ENCODE measurements around the gene LEAP2.

The LEAP2 gene

DNA sequence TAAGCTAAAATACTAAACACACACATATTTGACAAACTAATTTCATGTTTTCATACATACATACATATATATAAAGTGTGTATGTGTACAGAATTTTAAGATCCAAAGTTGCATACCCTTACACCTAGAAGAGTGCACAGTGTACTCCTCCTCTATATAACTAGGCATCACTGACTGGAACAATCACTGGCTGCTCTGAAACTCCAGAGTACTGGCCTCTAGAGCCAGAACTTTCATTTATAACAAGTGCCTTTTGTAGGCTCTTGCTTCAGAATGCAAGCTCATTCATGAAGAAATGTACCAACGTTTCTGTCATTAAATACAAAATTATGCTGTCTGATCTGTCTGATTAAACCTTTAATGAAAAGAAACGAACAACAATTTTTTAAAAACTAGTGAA is 4.0 kb downstream of the LEAP2 start:
- Histone ChIP-seq H3K14ac (ENCODE audit: low read length in 2 of 2) (no peak overlapping the region), H3K9ac (ENCODE audit: low read length) (no peak overlapping the region), H3K23ac (ENCODE audit: low read length in 2 of 2) (no peak overlapping the region), H3K4me1 (ENCODE audit: control insufficient read depth, insufficient read depth, low read depth, low read length) (peaks cover 9% of the 10 kb centered on the region), H2BK5ac (ENCODE audit: low read depth, low read length, poor library complexity, severe bottlenecking) (no peak overlapping the region), H3K27me3 (ENCODE audit: control insufficient read depth in 1 of 2, insufficient read depth in 1 of 2, low read length in 2 of 2) (no peaks in the 10 kb centered on the region), H3K4ac (ENCODE audit: low read depth in 1 of 2, low read length in 2 of 2) (no peak overlapping the region), H3K4me2 (ENCODE audit: low read length, poor library complexity, severe bottlenecking) (no peak overlapping the region), H3K18ac (ENCODE audit: low read depth in 1 of 2, low read length in 2 of 2) (no peak overlapping the region), H2BK15ac (ENCODE audit: low read depth, poor library complexity, severe bottlenecking) (no peak overlapping the region), H2AK5ac (ENCODE audit: low read length, severe bottlenecking) (no peak overlapping the region), H3K27ac (ENCODE audit: low read length, poor library complexity, severe bottlenecking) (no peak overlapping the region), H2BK120ac (ENCODE audit: low read depth, low read length) (no peak overlapping the region), H3K36me3 (ENCODE audit: control insufficient read depth in 1 of 2, insufficient read depth in 2 of 2, low read depth in 1 of 2, low read length in 2 of 2) (peaks cover 25 to 98% of the 10 kb centered on the region in 2 experiments), H3K9me3 (ENCODE audit: control insufficient read depth, low read length) (no peaks in the 10 kb centered on the region), H3K4me3 (ENCODE audit: insufficient read depth in 1 of 2, low read depth in 1 of 2, low read length in 2 of 2) (no peak overlapping the region), H2BK12ac (ENCODE audit: low read length in 2 of 2) (no peak overlapping the region), H2AFZ (ENCODE audit: low read depth, low read length) (no peak overlapping the region), H4K8ac (ENCODE audit: low read length) (no peak overlapping the region), H3K79me1 (replicated peaks; ENCODE audit: low read length, poor library complexity, severe bottlenecking) (peaks cover 16% of the 10 kb centered on the region), H4K91ac (ENCODE audit: low read length) (no peak overlapping the region)
- DNase-seq, result no peak
- 100% methylated on average over 1 of the region's 2 CpGs for WGBS

DNA sequence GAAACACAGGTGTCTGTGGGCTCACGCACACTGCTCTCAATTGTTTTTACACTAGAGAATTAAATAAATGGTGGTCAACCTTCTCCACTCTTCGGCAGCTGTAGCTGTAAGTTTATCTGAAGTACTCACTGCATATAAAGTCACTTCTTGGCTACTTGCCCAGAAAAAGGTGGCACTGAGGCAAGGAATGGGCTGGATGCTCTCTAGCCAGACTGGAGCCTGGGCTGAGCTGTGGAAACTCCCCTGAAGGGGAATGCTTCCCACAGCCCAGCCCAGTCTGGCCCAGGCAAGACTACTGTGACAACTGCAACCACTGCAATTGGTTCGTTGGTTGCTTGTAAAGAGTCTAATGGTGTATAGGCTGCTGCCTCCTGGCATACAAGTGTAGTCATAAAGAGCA is 4.5 kb downstream of the LEAP2 start:
- Histone ChIP-seq H3K4ac (ENCODE audit: low read depth in 1 of 2, low read length in 2 of 2) (no peak overlapping the region), H2BK15ac (ENCODE audit: low read depth, poor library complexity, severe bottlenecking) (no peak overlapping the region), H3K4me3 (ENCODE audit: insufficient read depth in 1 of 2, low read depth in 1 of 2, low read length in 2 of 2) (no peak overlapping the region), H3K4me1 (ENCODE audit: control insufficient read depth, insufficient read depth, low read depth, low read length) (peaks cover 9% of the 10 kb centered on the region), H3K79me1 (replicated peaks; ENCODE audit: low read length, poor library complexity, severe bottlenecking) (peaks cover 16% of the 10 kb centered on the region), H2BK12ac (ENCODE audit: low read length in 2 of 2) (no peak overlapping the region), H2AK5ac (ENCODE audit: low read length, severe bottlenecking) (no peak overlapping the region), H3K18ac (ENCODE audit: low read depth in 1 of 2, low read length in 2 of 2) (no peak overlapping the region), H3K4me2 (ENCODE audit: low read length, poor library complexity, severe bottlenecking) (no peak overlapping the region), H4K8ac (ENCODE audit: low read length) (peak overlapping the region; percentile 23), H3K9me3 (ENCODE audit: control insufficient read depth, low read length) (no peaks in the 10 kb centered on the region), H2AFZ (ENCODE audit: low read depth, low read length) (no peak overlapping the region), H3K27me3 (ENCODE audit: control insufficient read depth in 1 of 2, insufficient read depth in 1 of 2, low read length in 2 of 2) (no peaks in the 10 kb centered on the region), H3K9ac (ENCODE audit: low read length) (no peak overlapping the region), H3K23ac (ENCODE audit: low read length in 2 of 2) (no peak overlapping the region), H3K36me3 (ENCODE audit: control insufficient read depth in 1 of 2, insufficient read depth in 2 of 2, low read depth in 1 of 2, low read length in 2 of 2) (peaks cover 27 to 99% of the 10 kb centered on the region in 2 experiments), H2BK120ac (ENCODE audit: low read depth, low read length) (no peak overlapping the region), H3K27ac (ENCODE audit: low read length, poor library complexity, severe bottlenecking) (no peak overlapping the region), H3K14ac (ENCODE audit: low read length in 2 of 2) (no peak overlapping the region), H4K91ac (ENCODE audit: low read length) (peak overlapping the region; percentile 68), H2BK5ac (ENCODE audit: low read depth, low read length, poor library complexity, severe bottlenecking) (no peak overlapping the region)
- WGBS, result 80% methylated on average over 2 of the region's 3 CpGs
- DNase-seq, result peak; percentile 66

DNA sequence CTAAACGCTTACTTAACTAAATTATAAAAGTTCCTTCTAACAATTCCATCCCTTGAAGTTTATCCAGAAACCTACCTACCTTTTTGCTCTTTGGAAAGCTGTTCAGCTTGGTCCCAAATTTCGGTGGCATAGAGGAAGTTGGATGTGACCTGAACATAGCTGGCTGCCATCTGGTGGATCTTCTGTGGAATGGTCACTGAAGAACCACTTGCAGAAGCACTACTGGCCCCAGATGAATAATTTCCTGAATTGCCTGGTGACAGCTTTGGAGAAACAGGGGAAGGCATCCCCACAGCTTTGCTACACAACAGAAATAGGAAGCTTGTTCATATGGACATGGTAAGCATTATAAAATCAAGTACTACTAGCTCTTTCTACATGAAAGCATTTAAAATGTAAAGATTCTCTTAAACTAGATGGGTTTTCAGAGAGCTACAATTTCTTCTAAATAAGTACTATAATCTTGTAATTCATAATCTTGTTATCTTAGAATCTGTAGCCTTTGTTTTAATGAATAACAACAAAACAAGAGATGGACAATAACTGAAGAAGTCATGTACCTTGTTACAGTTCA is 9.9 kb downstream of the LEAP2 start:
- Histone ChIP-seq H3K14ac (ENCODE audit: low read length in 2 of 2) (no peak overlapping the region), H3K4ac (ENCODE audit: low read depth in 1 of 2, low read length in 2 of 2) (no peak overlapping the region), H3K9ac (ENCODE audit: low read length) (no peak overlapping the region), H3K23ac (ENCODE audit: low read length in 2 of 2) (no peak overlapping the region), H2BK15ac (ENCODE audit: low read depth, poor library complexity, severe bottlenecking) (no peak overlapping the region), H3K27me3 (ENCODE audit: control insufficient read depth in 1 of 2, insufficient read depth in 1 of 2, low read length in 2 of 2) (no peaks in the 10 kb centered on the region), H2AFZ (ENCODE audit: low read depth, low read length) (no peak overlapping the region), H3K27ac (ENCODE audit: low read length, poor library complexity, severe bottlenecking) (no peak overlapping the region), H2BK12ac (ENCODE audit: low read length in 2 of 2) (no peak overlapping the region), H4K91ac (ENCODE audit: low read length) (no peak overlapping the region), H3K9me3 (ENCODE audit: control insufficient read depth, low read length) (no peaks in the 10 kb centered on the region), H2AK5ac (ENCODE audit: low read length, severe bottlenecking) (no peak overlapping the region), H3K79me1 (replicated peaks; ENCODE audit: low read length, poor library complexity, severe bottlenecking) (peaks cover 10% of the 10 kb centered on the region), H2BK5ac (ENCODE audit: low read depth, low read length, poor library complexity, severe bottlenecking) (no peak overlapping the region), H4K8ac (ENCODE audit: low read length) (no peak overlapping the region), H3K36me3 (ENCODE audit: control insufficient read depth in 1 of 2, insufficient read depth in 2 of 2, low read depth in 1 of 2, low read length in 2 of 2) (peaks cover 23 to 97% of the 10 kb centered on the region in 2 experiments), H3K4me3 (ENCODE audit: insufficient read depth in 1 of 2, low read depth in 1 of 2, low read length in 2 of 2) (no peak overlapping the region), H3K4me2 (ENCODE audit: low read length, poor library complexity, severe bottlenecking) (no peak overlapping the region), H2BK120ac (ENCODE audit: low read depth, low read length) (no peak overlapping the region), H3K18ac (ENCODE audit: low read depth in 1 of 2, low read length in 2 of 2) (no peak overlapping the region), H3K4me1 (ENCODE audit: control insufficient read depth, insufficient read depth, low read depth, low read length) (no peaks in the 10 kb centered on the region)
- peak; percentile 82 for DNase-seq
- WGBS, result 38% methylated on average over 2 of the region's 2 CpGs

DNA sequence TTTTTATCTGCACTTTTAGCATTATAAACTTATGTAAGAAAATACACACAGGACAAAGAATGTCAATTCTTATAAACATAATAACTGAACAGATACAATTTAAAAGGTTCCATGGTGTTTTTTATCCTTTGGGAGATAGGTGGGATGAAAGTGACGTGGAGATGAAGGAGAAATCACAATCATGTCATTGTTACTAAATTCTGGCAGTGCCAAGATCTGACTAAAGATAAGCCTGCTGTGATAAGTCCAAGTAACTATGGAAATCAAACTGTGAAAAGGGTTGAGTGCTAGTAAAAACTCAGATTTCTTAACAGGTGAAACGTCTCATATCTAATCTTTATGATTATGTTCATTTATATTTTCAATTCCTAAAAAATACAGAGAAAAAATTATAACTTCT is 11.1 kb downstream of the LEAP2 start:
- no peak overlapping the region for H3K14ac ChIP-seq (ENCODE audit: low read length in 2 of 2)
- H4K8ac ChIP-seq (ENCODE audit: low read length), result no peak overlapping the region
- no peak for DNase-seq
- H2BK15ac ChIP-seq (ENCODE audit: low read depth, poor library complexity, severe bottlenecking), result no peak overlapping the region
- no peak overlapping the region for H2BK120ac ChIP-seq (ENCODE audit: low read depth, low read length)
- 95% methylated on average over 1 of the region's 2 CpGs for WGBS
- H3K9ac ChIP-seq (ENCODE audit: low read length), result peak overlapping the region; percentile 16
- H2AFZ ChIP-seq (ENCODE audit: low read depth, low read length), result no peak overlapping the region
- no peak overlapping the region for H3K23ac ChIP-seq (ENCODE audit: low read length in 2 of 2)
- no peak overlapping the region for H3K4me3 ChIP-seq (ENCODE audit: insufficient read depth in 1 of 2, low read depth in 1 of 2, low read length in 2 of 2)
- H3K4me1 ChIP-seq (ENCODE audit: control insufficient read depth, insufficient read depth, low read depth, low read length), result no peaks in the 10 kb centered on the region
- H2BK5ac ChIP-seq (ENCODE audit: low read depth, low read length, poor library complexity, severe bottlenecking), result no peak overlapping the region
- H3K4me2 ChIP-seq (ENCODE audit: low read length, poor library complexity, severe bottlenecking), result no peak overlapping the region
- H2AK5ac ChIP-seq (ENCODE audit: low read length, severe bottlenecking), result no peak overlapping the region
- no peak overlapping the region for H3K18ac ChIP-seq (ENCODE audit: low read depth in 1 of 2, low read length in 2 of 2)
- H3K9me3 ChIP-seq (ENCODE audit: control insufficient read depth, low read length), result no peaks in the 10 kb centered on the region
- no peak overlapping the region for H3K27ac ChIP-seq (ENCODE audit: low read length, poor library complexity, severe bottlenecking)
- no peak overlapping the region for H3K4ac ChIP-seq (ENCODE audit: low read depth in 1 of 2, low read length in 2 of 2)
- peaks cover 8% of the 10 kb centered on the region for H3K79me1 ChIP-seq (replicated peaks; ENCODE audit: low read length, poor library complexity, severe bottlenecking)
- no peak overlapping the region for H4K91ac ChIP-seq (ENCODE audit: low read length)
- no peaks in the 10 kb centered on the region for H3K27me3 ChIP-seq (ENCODE audit: control insufficient read depth in 1 of 2, insufficient read depth in 1 of 2, low read length in 2 of 2)
- H3K36me3 ChIP-seq (ENCODE audit: control insufficient read depth in 1 of 2, insufficient read depth in 2 of 2, low read depth in 1 of 2, low read length in 2 of 2), result peaks cover 25 to 97% of the 10 kb centered on the region in 2 experiments
- H2BK12ac ChIP-seq (ENCODE audit: low read length in 2 of 2), result no peak overlapping the region
